K562 (cell line): ENCODE data around the gene ENKUR. TPM values are rescaled to one million over a fixed set of nuclear protein-coding genes. Genes with fewer than 3 reads are reported as not detected.

Source experiments
- CBFA2T3 ChIP-seq: fragments of 450-650 bp; IDR thresholded peaks from 2 replicates; pipeline ENCODE4 v1.6.1; 2017
- CTCF ChIP-seq, 3 experiments: IDR thresholded peaks in 2 of 3; conservative IDR thresholded peaks in 1 of 3; 2 replicates each; pipeline ENCODE4 v1.5.1; 2011 to 2012; ENCODE audit warnings: low read length in 3 of 3, mild to moderate bottlenecking in 3 of 3, control low read depth in 2 of 3, improper control_type of control experiment in 1 of 3, inconsistent platforms in 1 of 3, low read depth in 1 of 3, mixed read lengths in 1 of 3, moderate library complexity in 1 of 3; ENCODE audit not compliant: insufficient read depth in 2 of 3
- E2F6 ChIP-seq, 2 experiments: IDR thresholded peaks; 2 replicates each; pipeline ENCODE4 v1.6.1; 2011; ENCODE audit warnings: borderline replicate concordance in 1 of 2, control low read depth in 1 of 2, low read depth in 1 of 2, low read length in 1 of 2, mild to moderate bottlenecking in 1 of 2, mixed read lengths in 1 of 2, moderate library complexity in 1 of 2; ENCODE audit not compliant: insufficient read depth in 1 of 2, insufficient read length in 1 of 2, poor library complexity in 1 of 2, severe bottlenecking in 1 of 2; ENCODE audit errors: extremely low read depth in 1 of 2
- FOS ChIP-seq: IDR thresholded peaks from 3 replicates; pipeline ENCODE4 v1.6.1; 2011; ENCODE audit not compliant: insufficient read length; ENCODE audit errors: extremely low read depth
- HMG20A ChIP-seq: fragments of 450-650 bp; formaldehyde crosslinking; conservative IDR thresholded peaks from 2 replicates; pipeline ENCODE4 v1.4.0; 2020; ENCODE audit warnings: mild to moderate bottlenecking, mixed read lengths
- JUN ChIP-seq, 2 experiments: sonication (generic) in 1 of 2; formaldehyde crosslinking in 1 of 2; IDR thresholded peaks; 2 replicates each; pipeline versions ENCODE4 v1.6.1 to v1.8.0; 2012 to 2022; ENCODE audit warnings: borderline replicate concordance in 2 of 2, mild to moderate bottlenecking in 2 of 2, improper control_type of control experiment in 1 of 2, low read depth in 1 of 2, low read length in 1 of 2, missing genetic modification reagents in 1 of 2
- MYBL2 ChIP-seq, 2 experiments: fragments of 450-650 bp in 1 of 2; sonication (generic) in 1 of 2; formaldehyde crosslinking in 1 of 2; IDR thresholded peaks; 2 replicates each; pipeline versions ENCODE4 v1.6.1 to v1.8.1; 2017 to 2022; ENCODE audit warnings: borderline replicate concordance in 1 of 2, inconsistent platforms in 1 of 2, low read depth in 1 of 2, mild to moderate bottlenecking in 1 of 2, missing genetic modification reagents in 1 of 2, moderate library complexity in 1 of 2
- RBM25 ChIP-seq: fragments of 200-400 bp; formaldehyde crosslinking; IDR thresholded peaks from 2 replicates; pipeline ENCODE4 v1.6.1; 2018; ENCODE audit warnings: low read length, low read depth, moderate library complexity; ENCODE audit not compliant: severe bottlenecking
- TAF1 ChIP-seq: IDR thresholded peaks from 2 replicates; pipeline ENCODE4 v1.6.1; 2011; ENCODE audit warnings: mild to moderate bottlenecking, low read length, moderate library complexity; ENCODE audit not compliant: insufficient read depth, control insufficient read depth, severe bottlenecking; ENCODE audit errors: extremely low read depth
- TRIM24 ChIP-seq, 2 experiments: fragments of 450-650 bp; IDR thresholded peaks; 2 replicates each; pipeline ENCODE4 v1.6.1; 2016
- ZEB2 ChIP-seq: fragments of 450-650 bp; IDR thresholded peaks from 2 replicates; pipeline ENCODE4 v1.6.1; 2016
- ZFP36 ChIP-seq: fragments of 150-350 bp; IDR thresholded peaks from 2 replicates; pipeline ENCODE4 v1.6.1; 2018; ENCODE audit warnings: low read length, low read depth; ENCODE audit not compliant: partially characterized antibody
- ZFP91 ChIP-seq: sonication (generic); formaldehyde crosslinking; IDR thresholded peaks from 2 replicates; pipeline ENCODE4 v1.8.0; 2022; ENCODE audit warnings: mild to moderate bottlenecking, missing genetic modification reagents
- ZNF41 ChIP-seq: fragments of 250-450 bp; sonication (Bioruptor Pico); conservative IDR thresholded peaks from 2 replicates; pipeline ENCODE4 v1.4.0; 2020; ENCODE audit warnings: mild to moderate bottlenecking
- ZNF589 ChIP-seq: fragments of 200-800 bp; sonication (Bioruptor generic); IDR thresholded peaks from 2 replicates; pipeline ENCODE4 v1.6.1; 2016; ENCODE audit warnings: low read depth, missing genetic modification characterization, missing compliant biosample characterization
- polyA plus RNA-seq, 8 experiments: library from polyadenylated mRNA; depleted of rRNA in 4 of 8; stranded (reverse) in 5 of 8; unstranded in 3 of 8; fragments of >200 nt; fragmentation: Nextera tagmentation in 2 of 8; fragmentation: Illumina TruSeq in 1 of 8; extraction: Ambion mirVana in 2 of 8; extraction: Trizol in 1 of 8; gene quantifications; 2 replicates each; pipeline versions ENCODE4 v1.2.1 to v1.2.3, GENCODE V29; 2011 to 2014; ENCODE audit warnings: inconsistent platforms in 1 of 8, missing spikeins in 1 of 8
- total RNA-seq, 7 experiments: library from RNA; depleted of rRNA in 6 of 7; stranded (reverse); fragments of >200 nt in 6 of 7; fragmentation: Illumina TruSeq in 2 of 7; extraction: Trizol in 2 of 7; gene quantifications; 2 replicates each; pipeline versions ENCODE4 v1.2.1 to v1.2.3, GENCODE V29; 2011 to 2021; ENCODE audit warnings: low replicate concordance in 1 of 7
- TF ChIP-seq, protein P1 (sequence below): fragments of 250-450 bp; sonication (Bioruptor Pico); IDR thresholded peaks from 2 replicates; pipeline ENCODE4 v1.6.1; 2021; ENCODE audit warnings: mild to moderate bottlenecking
- TF ChIP-seq, protein P2 (sequence below): fragments of 450-650 bp; formaldehyde crosslinking; IDR thresholded peaks from 2 replicates; pipeline ENCODE4 v1.4.0; 2022; ENCODE audit warnings: missing genetic modification characterization
- TF ChIP-seq, protein P3 (sequence below): IDR thresholded peaks from 2 replicates; pipeline ENCODE4 v1.6.1; 2011; ENCODE audit not compliant: insufficient read length; ENCODE audit errors: extremely low read depth

The ENKUR gene
- total and polyA plus RNA-seq, 9 of the 15 experiments (the other 6 are each of a cell fraction or from before 2014, with no cell fraction given): 0.06 to 0.46 (median 0.20) TPM

DNA sequence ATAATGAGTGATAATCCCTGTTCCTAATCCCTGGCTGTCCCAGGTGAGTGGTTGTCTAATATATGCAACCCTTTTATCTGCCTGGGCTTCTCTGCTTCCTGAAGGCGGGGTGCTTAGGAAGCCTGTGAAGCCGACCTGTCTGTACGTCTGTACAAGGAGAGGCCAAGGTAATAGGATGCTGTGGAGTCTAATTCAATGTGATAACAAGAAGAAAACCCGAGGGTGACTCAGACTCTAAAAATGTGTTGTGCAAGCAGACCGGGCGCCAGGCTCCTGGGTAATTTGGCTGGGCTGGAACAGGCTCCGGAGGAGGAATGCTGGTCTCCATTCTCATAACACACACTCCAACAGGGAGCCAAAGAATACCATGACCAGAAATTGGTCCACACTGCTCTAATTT, 44.0 kb upstream of the ENKUR start (continued):
- TF ChIP-seq ZFP91 (no peak), RBM25 (no peak), ZNF41 (CRISPR knock-in tag) (no peak), TRIM24 (IDR thresholded peaks at IDR 0.05) (0 out of 4 replicates have a peak, but pooled peaks of 1 of the 2 experiments have one; percentile 37), CBFA2T3 (peak; percentile 35; the same call in 1 of the 2 replicates), ZEB2 (peak; percentile 79), E2F6 (IDR thresholded peaks at IDR 0.05; ENCODE audit: borderline replicate concordance in 1 of 2, extremely low read depth in 1 of 2, insufficient read depth in 1 of 2, insufficient read length in 1 of 2, low read depth in 1 of 2, low read length in 1 of 2, poor library complexity in 1 of 2, severe bottlenecking in 1 of 2) (no peak), TAF1 (no peak), HMG20A (CRISPR knock-in tag) (no peak), ZNF589 (CRISPR knock-in tag) (no peak), JUN (IDR thresholded peaks at IDR 0.05; ENCODE audit: borderline replicate concordance, low read depth, low read length) (peak; percentile 86), JUN (CRISPR knock-in tag; IDR thresholded peaks at IDR 0.05; ENCODE audit: borderline replicate concordance) (no peak), CTCF (IDR thresholded peaks at IDR 0.05 in 2 of 3, conservative IDR thresholded peaks at IDR 0.05 in 1 of 3; ENCODE audit: insufficient read depth in 2 of 3, low read depth in 1 of 3, low read length in 3 of 3) (no peak), MYBL2 (IDR thresholded peaks at IDR 0.05; ENCODE audit: low read depth) (no peak), MYBL2 (CRISPR knock-in tag; IDR thresholded peaks at IDR 0.05; ENCODE audit: borderline replicate concordance) (no peak), FOS (peak; percentile 47), ZFP36 (no peak)
- TF ChIP-seq, protein P1, sequence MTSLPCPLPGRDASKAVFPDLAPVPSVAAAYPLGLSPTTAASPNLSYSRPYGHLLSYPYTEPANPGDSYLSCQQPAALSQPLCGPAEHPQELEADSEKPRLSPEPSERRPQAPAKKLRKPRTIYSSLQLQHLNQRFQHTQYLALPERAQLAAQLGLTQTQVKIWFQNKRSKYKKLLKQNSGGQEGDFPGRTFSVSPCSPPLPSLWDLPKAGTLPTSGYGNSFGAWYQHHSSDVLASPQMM: no peak
- TF ChIP-seq, protein P2, sequence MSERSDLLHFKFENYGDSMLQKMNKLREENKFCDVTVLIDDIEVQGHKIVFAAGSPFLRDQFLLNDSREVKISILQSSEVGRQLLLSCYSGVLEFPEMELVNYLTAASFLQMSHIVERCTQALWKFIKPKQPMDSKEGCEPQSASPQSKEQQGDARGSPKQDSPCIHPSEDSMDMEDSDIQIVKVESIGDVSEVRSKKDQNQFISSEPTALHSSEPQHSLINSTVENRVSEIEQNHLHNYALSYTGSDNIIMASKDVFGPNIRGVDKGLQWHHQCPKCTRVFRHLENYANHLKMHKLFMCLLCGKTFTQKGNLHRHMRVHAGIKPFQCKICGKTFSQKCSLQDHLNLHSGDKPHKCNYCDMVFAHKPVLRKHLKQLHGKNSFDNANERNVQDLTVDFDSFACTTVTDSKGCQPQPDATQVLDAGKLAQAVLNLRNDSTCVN (CRISPR knock-in tag): no peak
- TF ChIP-seq, protein P3, sequence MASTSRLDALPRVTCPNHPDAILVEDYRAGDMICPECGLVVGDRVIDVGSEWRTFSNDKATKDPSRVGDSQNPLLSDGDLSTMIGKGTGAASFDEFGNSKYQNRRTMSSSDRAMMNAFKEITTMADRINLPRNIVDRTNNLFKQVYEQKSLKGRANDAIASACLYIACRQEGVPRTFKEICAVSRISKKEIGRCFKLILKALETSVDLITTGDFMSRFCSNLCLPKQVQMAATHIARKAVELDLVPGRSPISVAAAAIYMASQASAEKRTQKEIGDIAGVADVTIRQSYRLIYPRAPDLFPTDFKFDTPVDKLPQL: no peak
